Measurements from ENCODE around the gene SBNO1.

DNA sequence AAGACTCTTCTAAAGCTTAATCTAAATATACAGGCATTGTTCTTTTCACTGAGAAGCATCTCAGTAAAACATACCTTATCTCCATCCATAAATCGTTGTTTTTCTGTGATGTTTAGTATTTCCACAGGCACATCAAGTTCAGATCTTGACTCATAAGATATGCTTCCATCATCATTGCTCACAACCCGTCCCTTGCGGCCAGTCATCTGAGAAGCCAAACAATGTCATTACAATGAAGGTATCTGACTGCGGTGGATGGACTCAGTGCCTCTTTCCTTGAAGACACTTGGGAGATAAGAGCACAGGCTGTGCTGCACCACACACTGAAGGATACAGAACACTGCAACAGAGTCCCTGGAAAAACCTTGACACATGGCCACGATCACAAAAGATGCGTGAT lies 44.8 kb downstream of the SBNO1 start:
- TF ChIP-seq CTCF (IDR thresholded peaks at IDR 0.05; ENCODE audit: low read length) (no peak), EZH2phosphoT487 (IDR thresholded peaks at IDR 0.05; ENCODE audit: low read length) (no peak)
